H1 (cell line): ENCODE data around the gene OSMR. TPM values are rescaled to one million over a fixed set of nuclear protein-coding genes. Genes with fewer than 3 reads are reported as not detected.

Experiments
- CTCF ChIA-PET: fragments of 300-600 bp; sonication (Branson Sonifier 250); formaldehyde crosslinking; loops from one replicate; lab custom pipeline; 2021; ENCODE audit not compliant: partially characterized antibody; lab: Charles Lee
- POLR2A ChIA-PET: fragments of 300-600 bp; sonication (Branson Sonifier 250); formaldehyde crosslinking; loops from one replicate; lab custom pipeline; 2021; ENCODE audit warnings: inconsistent platforms; ENCODE audit not compliant: partially characterized antibody; lab: Charles Lee
- DNase-seq, 2 experiments: peaks; one replicate each; pipeline versions ENCODE4 v3.0.0 to v3.0.0-alpha.2; 2010 to 2022; ENCODE audit warnings: low spot score in 2 of 2, low read depth in 1 of 2, mixed read lengths in 1 of 2
- FAIRE-seq: peaks from 2 replicates; lab custom pipeline; 2011; peaks lifted over from hg19 to GRCh38; lab: Jason Lieb, UNC
- H2AFZ ChIP-seq: 2 replicates; pipeline ENCODE4 v1.8.1; 2012; ENCODE audit warnings: low read length, inconsistent platforms
- H2AK5ac ChIP-seq: 2 replicates; pipeline ENCODE4 v1.6.1; 2013; ENCODE audit warnings: low read depth, low read length
- H2BK120ac ChIP-seq: replicated peaks from 2 replicates; pipeline ENCODE3; 2013; ENCODE audit warnings: low read depth, low read length, inconsistent platforms
- H2BK12ac ChIP-seq: 2 replicates; pipeline ENCODE4 v1.6.1; 2013; ENCODE audit warnings: low read depth, low read length
- H2BK15ac ChIP-seq: 2 replicates; pipeline ENCODE4 v1.6.1; 2013; ENCODE audit warnings: low read length
- H2BK20ac ChIP-seq: 2 replicates; pipeline ENCODE4 v1.6.1; 2013; ENCODE audit warnings: low read length
- H2BK5ac ChIP-seq: 2 replicates; pipeline ENCODE4 v1.6.1; 2013; ENCODE audit warnings: low read depth, low read length
- H3K14ac ChIP-seq: 2 replicates; pipeline ENCODE4 v1.6.1; 2013; ENCODE audit warnings: inconsistent platforms; ENCODE audit not compliant: insufficient read length
- H3K18ac ChIP-seq: 2 replicates; pipeline ENCODE4 v1.6.1; 2013; ENCODE audit warnings: low read length; ENCODE audit errors: extremely low read depth
- H3K23ac ChIP-seq: 2 replicates; pipeline ENCODE4 v1.6.1; 2013; ENCODE audit warnings: inconsistent platforms; ENCODE audit not compliant: insufficient read length
- H3K23me2 ChIP-seq: 2 replicates; pipeline ENCODE4 v1.6.1; 2013; ENCODE audit warnings: low read depth, low read length
- H3K27ac ChIP-seq: 2 replicates; pipeline ENCODE4 v1.6.1; 2011; ENCODE audit warnings: low read depth, low read length, inconsistent platforms
- H3K27me3 ChIP-seq, 4 experiments: replicated peaks in 1 of 4; 1 replicate in 1 of 4; 2 replicates in 3 of 4; pipeline versions ENCODE4 v1.6.1 to v1.8.1; 2011 to 2013; ENCODE audit warnings: low read length in 3 of 4, mild to moderate bottlenecking in 3 of 4, inconsistent platforms in 2 of 4, mixed read lengths in 2 of 4, moderate library complexity in 1 of 4; ENCODE audit not compliant: control insufficient read depth in 3 of 4, insufficient read depth in 3 of 4; ENCODE audit errors: extremely low read depth in 1 of 4
- H3K36me3 ChIP-seq, 4 experiments: 2 replicates each; pipeline versions ENCODE4 v1.6.1 to v1.8.1; 2011 to 2013; ENCODE audit warnings: mild to moderate bottlenecking in 4 of 4, low read length in 3 of 4, moderate library complexity in 2 of 4, control low read depth in 1 of 4, inconsistent platforms in 1 of 4; ENCODE audit not compliant: insufficient read depth in 4 of 4, control insufficient read depth in 2 of 4
- H3K4ac ChIP-seq: replicated peaks from 2 replicates; pipeline ENCODE3; 2013; ENCODE audit warnings: low read length, low read depth, mixed read lengths, inconsistent platforms; ENCODE audit not compliant: insufficient read length
- H3K4me1 ChIP-seq, 4 experiments: replicated peaks in 1 of 4; 1 replicate in 1 of 4; 2 replicates in 3 of 4; pipeline versions ENCODE4 v1.6.1 to v1.8.1; 2011 to 2013; ENCODE audit warnings: low read length in 3 of 4, inconsistent platforms in 2 of 4, mixed read lengths in 1 of 4; ENCODE audit not compliant: insufficient read depth in 4 of 4, control insufficient read depth in 3 of 4
- H3K4me2 ChIP-seq, 2 experiments: 2 replicates each; pipeline versions ENCODE4 v1.6.1 to v1.8.1; 2011 to 2013; ENCODE audit warnings: low read depth in 2 of 2, low read length in 2 of 2, control low read depth in 1 of 2, inconsistent platforms in 1 of 2, mild to moderate bottlenecking in 1 of 2; ENCODE audit not compliant: insufficient read depth in 1 of 2
- H3K4me3 ChIP-seq, 4 experiments: fragments of 200-600, 300-600 bp in 1 of 4; sonication (generic), shearing (Covaris generic), sonication (Bioruptor Twin) in 1 of 4; 2 replicates each; pipeline versions ENCODE4 v1.5.1 to v1.8.1; 2011 to 2016; ENCODE audit warnings: low read length in 4 of 4, low read depth in 3 of 4, control low read depth in 2 of 4, inconsistent platforms in 2 of 4, mild to moderate bottlenecking in 2 of 4, mixed read lengths in 1 of 4, moderate library complexity in 1 of 4; ENCODE audit not compliant: insufficient read depth in 2 of 4; ENCODE audit errors: extremely low read depth in 1 of 4
- H3K56ac ChIP-seq: replicated peaks from 2 replicates; pipeline ENCODE3; 2013; ENCODE audit warnings: low read depth, mild to moderate bottlenecking, mixed read lengths, low read length, inconsistent platforms; ENCODE audit not compliant: insufficient read length
- H3K79me1 ChIP-seq: 2 replicates; pipeline ENCODE4 v1.6.1; 2013; ENCODE audit warnings: low read depth, low read length, control low read depth
- H3K79me2 ChIP-seq, 2 experiments: 2 replicates each; pipeline versions ENCODE4 v1.6.1 to v1.8.1; 2012 to 2013; ENCODE audit warnings: low read length in 2 of 2, mild to moderate bottlenecking in 2 of 2, inconsistent platforms in 1 of 2; ENCODE audit not compliant: insufficient read depth in 2 of 2, control insufficient read depth in 1 of 2
- H3K9ac ChIP-seq, 4 experiments: replicated peaks in 1 of 4; 1 replicate in 1 of 4; 2 replicates in 3 of 4; pipeline versions ENCODE4 v1.6.1 to v1.8.1; 2011 to 2013; ENCODE audit warnings: low read depth in 3 of 4, low read length in 3 of 4, control low read depth in 2 of 4, mild to moderate bottlenecking in 2 of 4, moderate library complexity in 2 of 4, inconsistent platforms in 1 of 4; ENCODE audit errors: extremely low read depth in 1 of 4
- H3K9me3 ChIP-seq, 2 experiments: 2 replicates each; pipeline versions ENCODE4 v1.6.1 to v1.8.1; 2012 to 2013; ENCODE audit warnings: mild to moderate bottlenecking in 2 of 2, moderate library complexity in 2 of 2, control low read depth in 1 of 2, inconsistent platforms in 1 of 2, low read depth in 1 of 2, low read length in 1 of 2, mixed read lengths in 1 of 2; ENCODE audit not compliant: insufficient read depth in 2 of 2
- H4K20me1 ChIP-seq, 2 experiments: replicated peaks in 1 of 2; 2 replicates each; pipeline versions ENCODE3 to v1.8.1; 2011 to 2013; ENCODE audit warnings: inconsistent platforms in 2 of 2, low read length in 2 of 2, mild to moderate bottlenecking in 1 of 2; ENCODE audit not compliant: insufficient read depth in 2 of 2, control insufficient read depth in 1 of 2
- H4K5ac ChIP-seq: 2 replicates; pipeline ENCODE4 v1.6.1; 2013; ENCODE audit warnings: low read length, low read depth, mixed read lengths, inconsistent platforms; ENCODE audit not compliant: insufficient read length
- H4K8ac ChIP-seq: 2 replicates; pipeline ENCODE4 v1.8.0; 2013; ENCODE audit warnings: mild to moderate bottlenecking, moderate library complexity, low read length, inconsistent platforms; ENCODE audit not compliant: insufficient read depth; ENCODE audit errors: extremely low read depth
- H4K91ac ChIP-seq: replicated peaks from 2 replicates; pipeline ENCODE3; 2013; ENCODE audit warnings: low read length, mixed read lengths, inconsistent platforms; ENCODE audit not compliant: insufficient read length
- BCL11A ChIP-seq, 2 experiments: IDR thresholded peaks; one replicate each; pipeline ENCODE4 v1.6.1; 2011; ENCODE audit warnings: low read depth in 2 of 2, low read length in 2 of 2, mild to moderate bottlenecking in 2 of 2
- JUND ChIP-seq: IDR thresholded peaks from 2 replicates; pipeline ENCODE4 v1.6.1; 2011; ENCODE audit warnings: mild to moderate bottlenecking, improper control_type of control experiment, low read length
- KDM5A ChIP-seq: fragments of 200-600 bp; IDR thresholded peaks from 2 replicates; pipeline ENCODE4 v1.7.1; 2012; ENCODE audit warnings: mild to moderate bottlenecking, low read length, inconsistent platforms, mixed read lengths
- MAFK ChIP-seq: IDR thresholded peaks from 2 replicates; pipeline ENCODE4 v1.6.1; 2012; ENCODE audit warnings: low read depth, mild to moderate bottlenecking, improper control_type of control experiment, low read length
- WGBS, 2 experiments: shearing (Covaris generic) in 1 of 2; methylation state at CpG; one replicate each; pipeline versions ENCODE4 v1.1.6 to v1.1.7; 2013 to 2015; ENCODE audit warnings: low lambda C conversion rate in 2 of 2, mixed read lengths in 2 of 2, inconsistent platforms in 1 of 2, low coverage in 1 of 2, missing lambda C conversion rate in 1 of 2; ENCODE audit not compliant: insufficient replicate concordance in 2 of 2, insufficient coverage in 1 of 2, insufficient read length in 1 of 2; ENCODE audit errors: extremely low coverage in 1 of 2, missing lambda C conversion rate in 1 of 2; 5-methylcytosine and 5-hydroxymethylcytosine counted together
- polyA plus RNA-seq, 7 experiments: library from polyadenylated mRNA; depleted of rRNA in 3 of 7; stranded (reverse) in 5 of 7; unstranded in 2 of 7; fragments of >200 nt in 5 of 7; fragments of 200-250 nt in 2 of 7; gene quantifications; 1 replicate in 5 of 7; 2 replicates in 1 of 7; 4 replicates in 1 of 7; pipeline versions ENCODE4 v1.2.1 to v1.2.3, GENCODE V29; 2011 to 2013; ENCODE audit warnings: missing spikeins in 2 of 7, mixed read lengths in 2 of 7
- total RNA-seq: library from RNA; stranded (reverse); fragmentation: NEBNext Ultra II Directional; extraction: Animal tissue kit (Norgen Biotek cat#: 25700); gene quantifications from 2 replicates; pipeline ENCODE4 v1.2.1, GENCODE V29; 2021

Gene OSMR
- total and polyA plus RNA-seq, 2 of the 8 experiments (the other 6 are each of a cell fraction or from before 2014, with no cell fraction given), result 2.3 to 2.6 TPM

DNA sequence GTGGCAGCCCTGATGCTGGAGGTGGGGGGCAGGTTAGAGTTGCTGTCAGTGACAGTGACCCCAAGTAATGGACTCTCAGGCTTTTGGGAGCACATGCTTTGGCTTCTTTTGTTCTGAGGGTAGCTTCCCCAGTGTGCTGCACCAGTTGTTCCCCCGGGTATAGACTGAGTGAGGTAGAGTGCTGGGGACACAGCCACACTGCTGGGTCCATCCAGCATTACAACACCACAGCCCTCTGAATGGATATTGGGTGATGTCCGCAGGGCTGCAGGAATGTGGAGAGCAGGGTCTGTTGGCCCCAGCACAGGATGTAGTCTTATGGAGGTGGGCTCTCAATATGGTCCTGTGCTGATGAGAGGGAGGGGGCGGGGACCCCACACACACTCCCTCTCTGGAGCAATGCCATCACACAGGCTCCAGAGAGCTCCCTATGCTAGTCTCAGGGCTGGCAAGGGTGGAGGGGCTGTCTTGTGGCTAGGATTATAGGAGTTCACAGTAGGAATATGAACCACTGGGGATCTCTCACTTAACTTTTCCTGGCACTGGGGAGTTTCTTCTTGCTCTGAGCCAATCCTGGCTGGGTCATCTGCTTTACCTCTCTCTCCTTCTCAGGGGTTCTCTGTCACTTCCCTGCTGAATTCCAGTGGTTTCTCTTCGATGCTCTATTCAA is 20.7 kb downstream of the OSMR start:
- H3K56ac ChIP-seq, result no peak overlapping the region
- peaks cover 0 to 5% (median 3%) of the 10 kb centered on the region in 4 experiments; a peak in 2 of 7 replicates for H3K4me1 ChIP-seq
- H3K36me3 ChIP-seq, result no peaks in the 10 kb centered on the region
- H3K79me2 ChIP-seq, result no peaks in the 10 kb centered on the region
- H2AFZ ChIP-seq, result no peak overlapping the region
- H3K14ac ChIP-seq, result no peak overlapping the region
- H2AK5ac ChIP-seq, result no peak overlapping the region
- CTCF ChIA-PET, result no interaction called here
- POLR2A ChIA-PET, result interaction anchor here (0.5 kb wide), 1 partner anchor 51 kb away, joined by 3 read pairs; no protein-coding TSS in a partner anchor
- no peak overlapping the region for H2BK120ac ChIP-seq
- no peak overlapping the region for H2BK15ac ChIP-seq
- H3K4ac ChIP-seq, result no peak overlapping the region
- no peaks in the 10 kb centered on the region for H3K27me3 ChIP-seq
- peaks cover 0 to 7% of the 10 kb centered on the region in 2 experiments; a peak in 1 of 4 replicates for H3K9me3 ChIP-seq
- no peak overlapping the region for H4K91ac ChIP-seq
- H3K23ac ChIP-seq, result no peak overlapping the region
- TF ChIP-seq JUND (no peak), MAFK (no peak), BCL11A (IDR thresholded peaks at IDR 0.05; ENCODE audit: low read depth in 2 of 2, low read length in 2 of 2) (no peak), KDM5A (no peak)
- TF ChIP-seq, all 59 proteins: peak for 0
- Histone ChIP-seq H2BK5ac (no peak overlapping the region), H3K9ac (no peak overlapping the region), H4K5ac (no peak overlapping the region), H3K79me1 (no peaks in the 10 kb centered on the region), H3K4me2 (no peak overlapping the region), H3K23me2 (no peaks in the 10 kb centered on the region), H3K18ac (no peak overlapping the region), H4K8ac (no peak overlapping the region; the same call in none of the 2 replicates), H2BK12ac (no peak overlapping the region), H2BK20ac (no peak overlapping the region), H3K4me3 (no peak overlapping the region), H3K27ac (no peak overlapping the region), H4K20me1 (no peaks in the 10 kb centered on the region)
- FAIRE-seq, result no peak
- WGBS, 2 experiments, result 88% methylated on average over 4 of the region's 4 CpGs; no CpG with 5 or more reads in 1 of the 2 experiments
- DNase-seq, result no peak
